ENCODE data around the gene SND1. TPM values are rescaled to one million over a fixed set of nuclear protein-coding genes. Genes with fewer than 3 reads are reported as not detected.

SND1 gene
- total and polyA plus RNA-seq, 2 donors (not counting 3 experiments of a cell fraction or from before 2014, with no cell fraction given): 116 to 249 TPM

- H3K27ac ChIP-seq (ENCODE audit: insufficient read depth, low read depth, low read length): no peak overlapping the region
- no TSS peak for BruUV-seq (replicated peaks)
- peaks cover 98% of the 10 kb centered on the region for H3K79me2 ChIP-seq (ENCODE audit: control insufficient read depth, insufficient read depth, low read length)
- ChIA-PET CTCF (interaction anchor here (1.2 to 2.4 kb wide), 3 partner anchors 12 to 29 kb away, joined by 3 to 9 read pairs (median 4); no protein-coding TSS in a partner anchor), POLR2A (no interaction called here)
- no peak overlapping the region for H3K4me2 ChIP-seq (ENCODE audit: insufficient read depth, low read length)
- intact Hi-C loops (cut with micrococcal nuclease) (no loop called here), dilution Hi-C loops (cut with MboI; ENCODE audit: extremely low pct_ligation_motif_present, low sequenced_read_pairs) (no loop called here)
- H3K4me1 ChIP-seq (ENCODE audit: control insufficient read depth, extremely low read depth, insufficient read depth, low read length): peaks cover 22% of the 10 kb centered on the region
- H3K9ac ChIP-seq (replicated peaks; ENCODE audit: extremely low read depth, insufficient read depth, low read length): no peak overlapping the region
- no peaks in the 10 kb centered on the region for H3K9me3 ChIP-seq (replicated peaks; ENCODE audit: control insufficient read depth, insufficient read depth, low read length)
- H3K4me3 ChIP-seq (replicated peaks in 1 of 3; ENCODE audit: insufficient read depth in 1 of 3, low read depth in 1 of 3, low read length in 3 of 3): no peak overlapping the region
- TF ChIP-seq FOS (IDR thresholded peaks at IDR 0.05; ENCODE audit: borderline replicate concordance, insufficient read depth, low read length) (peak; percentile 47), JUN (IDR thresholded peaks at IDR 0.05; ENCODE audit: borderline replicate concordance, insufficient read depth, insufficient read length, low read depth) (no peak)
- H2AFZ ChIP-seq (ENCODE audit: low read depth, low read length): no peak overlapping the region
- peaks cover 0 to 8% of the 10 kb centered on the region in 2 experiments for H3K36me3 ChIP-seq (ENCODE audit: control insufficient read depth in 2 of 2, extremely low read depth in 1 of 2, insufficient read depth in 2 of 2, low read length in 2 of 2)
- no peaks in the 10 kb centered on the region for H3K27me3 ChIP-seq (ENCODE audit: control insufficient read depth in 2 of 2, insufficient read depth in 2 of 2, low read length in 2 of 2)
- no peaks in the 10 kb centered on the region for H3K9me1 ChIP-seq (replicated peaks; ENCODE audit: control insufficient read depth, extremely low read depth, insufficient read depth, low read length)
- DNase-seq (ENCODE audit: low read depth, low spot score) (no peak), FAIRE-seq (no peak)
- no peaks in the 10 kb centered on the region for H4K20me1 ChIP-seq (replicated peaks; ENCODE audit: control insufficient read depth, extremely low read depth, insufficient read depth, low read length)
These were observed 27.0 kb downstream of the SND1 start for GRCh38 chr7:127678947-127679346.

GRCh38 chr7:127680983-127681382 is 29.0 kb downstream of the SND1 start:
- no peak overlapping the region for H3K4me2 ChIP-seq (ENCODE audit: insufficient read depth, low read length)
- H3K27me3 ChIP-seq (ENCODE audit: control insufficient read depth in 2 of 2, insufficient read depth in 2 of 2, low read length in 2 of 2): no peaks in the 10 kb centered on the region
- H2AFZ ChIP-seq (ENCODE audit: low read depth, low read length): no peak overlapping the region
- no TSS peak for BruUV-seq (replicated peaks)
- H3K9ac ChIP-seq (replicated peaks; ENCODE audit: extremely low read depth, insufficient read depth, low read length): no peak overlapping the region
- TF ChIP-seq POLR2AphosphoS5 (IDR thresholded peaks at IDR 0.05; ENCODE audit: insufficient read depth, low read depth, low read length) (no peak), EZH2 (IDR thresholded peaks at IDR 0.05; ENCODE audit: borderline replicate concordance, low read depth, low read length, severe bottlenecking) (no peak), MYC (IDR thresholded peaks at IDR 0.05; ENCODE audit: low read depth, low read length) (no peak), JUN (IDR thresholded peaks at IDR 0.05; ENCODE audit: borderline replicate concordance, insufficient read depth, insufficient read length, low read depth) (no peak), POLR2A (IDR thresholded peaks at IDR 0.05; ENCODE audit: low read depth, low read length) (no peak), MAX (IDR thresholded peaks at IDR 0.05; ENCODE audit: insufficient read depth, insufficient read length) (no peak), CTCF (IDR thresholded peaks at IDR 0.05; ENCODE audit: extremely low read depth in 1 of 2, insufficient read depth in 1 of 2, low read depth in 1 of 2, low read length in 2 of 2) (no peak), FOS (IDR thresholded peaks at IDR 0.05; ENCODE audit: borderline replicate concordance, insufficient read depth, low read length) (no peak)
- H3K9me3 ChIP-seq (replicated peaks; ENCODE audit: control insufficient read depth, insufficient read depth, low read length): no peaks in the 10 kb centered on the region
- FAIRE-seq: no peak
- POLR2A ChIA-PET: no interaction called here
- no peak overlapping the region for H3K4me3 ChIP-seq (replicated peaks in 1 of 3; ENCODE audit: insufficient read depth in 1 of 3, low read depth in 1 of 3, low read length in 3 of 3)
- CTCF ChIA-PET: interaction anchor here (1.0 kb wide), 1 partner anchor 9 kb away, joined by 3 read pairs; no protein-coding TSS in a partner anchor
- H3K79me2 ChIP-seq (ENCODE audit: control insufficient read depth, insufficient read depth, low read length): peaks cover 98% of the 10 kb centered on the region
- peaks cover 0 to 5% of the 10 kb centered on the region in 2 experiments for H3K36me3 ChIP-seq (ENCODE audit: control insufficient read depth in 2 of 2, extremely low read depth in 1 of 2, insufficient read depth in 2 of 2, low read length in 2 of 2)
- dilution Hi-C loops (cut with MboI; ENCODE audit: extremely low pct_ligation_motif_present, low sequenced_read_pairs): no loop called here
- no peaks in the 10 kb centered on the region for H3K9me1 ChIP-seq (replicated peaks; ENCODE audit: control insufficient read depth, extremely low read depth, insufficient read depth, low read length)
- no peak overlapping the region for H3K27ac ChIP-seq (ENCODE audit: insufficient read depth, low read depth, low read length)
- DNase-seq (ENCODE audit: low read depth, low spot score): no peak
- intact Hi-C loops (cut with micrococcal nuclease): no loop called here
- H3K4me1 ChIP-seq (ENCODE audit: control insufficient read depth, extremely low read depth, insufficient read depth, low read length): peaks cover 31% of the 10 kb centered on the region
- H4K20me1 ChIP-seq (replicated peaks; ENCODE audit: control insufficient read depth, extremely low read depth, insufficient read depth, low read length): peaks cover 3% of the 10 kb centered on the region

Measured in endothelial cell of umbilical vein (primary cell).